ENCODE data around the gene CHKA. TPM values are rescaled to one million over a fixed set of nuclear protein-coding genes. Genes with fewer than 3 reads are reported as not detected.

CHKA gene
- total and polyA plus RNA-seq, 2 of the 4 experiments (the other 2 are of a cell fraction) = 4.5 to 8.4 TPM

DNA sequence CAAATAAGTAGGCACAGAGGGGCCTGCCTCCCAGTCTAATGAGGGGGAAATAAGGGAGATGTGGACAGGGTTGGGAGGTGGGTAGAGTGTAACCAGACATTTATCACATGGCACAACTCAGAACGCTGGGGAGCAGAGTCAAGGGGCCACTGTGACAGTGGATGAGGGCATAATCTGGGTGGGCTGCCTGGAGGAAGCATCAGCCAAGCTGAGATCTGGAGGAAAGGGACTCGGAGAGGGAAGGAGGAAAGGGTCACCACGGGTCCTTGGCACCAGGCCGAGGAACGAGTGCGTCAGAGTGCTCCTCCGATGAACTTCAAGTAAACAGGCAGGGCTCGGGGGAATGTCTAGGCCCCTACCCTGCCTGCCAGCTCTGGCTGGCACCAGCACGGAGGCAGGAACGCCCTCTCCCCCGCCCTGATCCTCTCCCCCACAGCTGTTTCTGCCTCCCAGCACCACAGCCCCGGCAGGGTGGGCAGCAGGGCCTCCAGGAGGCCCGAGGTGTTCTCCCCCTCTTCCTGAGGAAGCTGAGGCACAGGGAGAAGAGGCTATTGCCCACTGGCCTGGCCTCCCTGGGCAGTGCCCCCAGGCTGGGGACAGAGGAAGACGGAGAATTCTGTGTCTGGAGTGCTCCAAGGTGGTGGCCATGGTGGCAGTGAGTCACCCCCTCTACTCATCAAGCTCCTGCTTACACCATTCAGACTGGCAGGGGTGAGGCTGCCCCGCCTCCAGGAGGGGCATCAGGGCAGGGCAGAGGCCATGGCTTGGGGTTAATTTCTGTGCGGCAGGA lies 106.8 kb downstream of the CHKA start:
- Histone ChIP-seq H4K5ac (ENCODE audit: low read depth, low read length) (peak overlapping the region; percentile 77), H2BK120ac (ENCODE audit: low read depth, low read length) (peak overlapping the region; percentile 93), H3K56ac (ENCODE audit: extremely low read depth, insufficient read depth, low read length) (peak overlapping the region; percentile 70; the same call in 1 of the 2 replicates), H3K27me3 (ENCODE audit: control insufficient read depth, insufficient read depth, low read length) (no peaks in the 10 kb centered on the region), H3K27ac (ENCODE audit: insufficient read depth, low read length) (peak overlapping the region; percentile 78), H2BK15ac (ENCODE audit: low read depth, low read length) (peak overlapping the region; percentile 91; the same call in 2 of the 3 replicates), H3K4ac (ENCODE audit: low read depth, low read length) (peak overlapping the region; percentile 96), H3K4me3 (ENCODE audit: insufficient read depth, low read depth, low read length) (no peak overlapping the region), H3K9me1 (ENCODE audit: insufficient read depth, low read length) (peaks cover 31% of the 10 kb centered on the region), H2BK5ac (ENCODE audit: low read depth, low read length, poor library complexity, severe bottlenecking) (peak overlapping the region; percentile 92), H3K23ac (ENCODE audit: low read depth, low read length) (peak overlapping the region; percentile 48; the same call in 1 of the 2 replicates), H4K8ac (ENCODE audit: low read depth in 2 of 2, low read length in 2 of 2) (peak overlapping the region; percentile 37 to 88), H3K36me3 (ENCODE audit: control insufficient read depth, insufficient read depth, low read length) (no peaks in the 10 kb centered on the region), H3K18ac (ENCODE audit: low read depth, low read length) (peak overlapping the region; percentile 70), H3K14ac (replicated peaks; ENCODE audit: low read depth, low read length) (peak overlapping the region; percentile 78), H2AK9ac (replicated peaks; ENCODE audit: low read depth, low read length, poor library complexity) (peak overlapping the region; percentile 100), H2BK20ac (ENCODE audit: low read depth, low read length) (peak overlapping the region; percentile 93), H4K20me1 (ENCODE audit: insufficient read depth, low read length) (no peaks in the 10 kb centered on the region), H3K4me2 (ENCODE audit: low read depth, low read length) (peak overlapping the region; percentile 32), H3K9me3 (ENCODE audit: control insufficient read depth, insufficient read depth, low read length) (no peaks in the 10 kb centered on the region), H3K4me1 (ENCODE audit: control insufficient read depth, insufficient read depth, low read length) (peaks cover 43% of the 10 kb centered on the region), H3K79me1 (ENCODE audit: low read depth in 1 of 2, low read length in 2 of 2) (peaks cover 23 to 45% of the 10 kb centered on the region in 2 experiments; a peak in 3 of 4 replicates), H3K9ac (ENCODE audit: low read depth, low read length) (peak overlapping the region; percentile 1), H2AK5ac (ENCODE audit: low read depth, low read length) (peak overlapping the region; percentile 95), H2AFZ (replicated peaks; ENCODE audit: low read length, poor library complexity) (peak overlapping the region; percentile 84), H4K91ac (ENCODE audit: insufficient read depth, low read depth, low read length) (peak overlapping the region; percentile 93)
- intact Hi-C loops (cut with micrococcal nuclease) = loop anchor here (5.0 kb wide), 2 partner anchors 103 to 193 kb away; no protein-coding TSS in a partner anchor
- TF ChIP-seq, protein P1, sequence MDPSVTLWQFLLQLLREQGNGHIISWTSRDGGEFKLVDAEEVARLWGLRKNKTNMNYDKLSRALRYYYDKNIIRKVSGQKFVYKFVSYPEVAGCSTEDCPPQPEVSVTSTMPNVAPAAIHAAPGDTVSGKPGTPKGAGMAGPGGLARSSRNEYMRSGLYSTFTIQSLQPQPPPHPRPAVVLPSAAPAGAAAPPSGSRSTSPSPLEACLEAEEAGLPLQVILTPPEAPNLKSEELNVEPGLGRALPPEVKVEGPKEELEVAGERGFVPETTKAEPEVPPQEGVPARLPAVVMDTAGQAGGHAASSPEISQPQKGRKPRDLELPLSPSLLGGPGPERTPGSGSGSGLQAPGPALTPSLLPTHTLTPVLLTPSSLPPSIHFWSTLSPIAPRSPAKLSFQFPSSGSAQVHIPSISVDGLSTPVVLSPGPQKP (IDR thresholded peaks at IDR 0.05; ENCODE audit: borderline replicate concordance, low read depth, low read length) = no peak
- peak; percentile 48 for TF ChIP-seq FOS (IDR thresholded peaks at IDR 0.05; ENCODE audit: low read depth, low read length)
- no peak for TF ChIP-seq RAD21 (IDR thresholded peaks at IDR 0.05; ENCODE audit: low read length)
- peak; percentile 86 for TF ChIP-seq RCOR1 (IDR thresholded peaks at IDR 0.05; ENCODE audit: insufficient replicate concordance, low read length)
- TF ChIP-seq SMC3 (IDR thresholded peaks at IDR 0.05; ENCODE audit: low read depth, low read length) = peak; percentile 15; the same call in 1 of the 2 replicates
- TF ChIP-seq RFX5 (IDR thresholded peaks at IDR 0.05; ENCODE audit: low read depth, low read length) = no peak
- TF ChIP-seq MAFK (IDR thresholded peaks at IDR 0.05; ENCODE audit: low read depth, low read length) = no peak
- TF ChIP-seq, protein P2, sequence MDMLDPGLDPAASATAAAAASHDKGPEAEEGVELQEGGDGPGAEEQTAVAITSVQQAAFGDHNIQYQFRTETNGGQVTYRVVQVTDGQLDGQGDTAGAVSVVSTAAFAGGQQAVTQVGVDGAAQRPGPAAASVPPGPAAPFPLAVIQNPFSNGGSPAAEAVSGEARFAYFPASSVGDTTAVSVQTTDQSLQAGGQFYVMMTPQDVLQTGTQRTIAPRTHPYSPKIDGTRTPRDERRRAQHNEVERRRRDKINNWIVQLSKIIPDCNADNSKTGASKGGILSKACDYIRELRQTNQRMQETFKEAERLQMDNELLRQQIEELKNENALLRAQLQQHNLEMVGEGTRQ (IDR thresholded peaks at IDR 0.05; ENCODE audit: low read depth, low read length) = no peak
- 0 out of 2 replicates have a peak, but pooled peaks have one; percentile 33 for TF ChIP-seq BHLHE40 (IDR thresholded peaks at IDR 0.05; ENCODE audit: low read depth, low read length)
- 0 out of 2 replicates have a peak, but pooled peaks have one; percentile 10 for TF ChIP-seq CEBPB (IDR thresholded peaks at IDR 0.05; ENCODE audit: low read depth, low read length)
- in situ Hi-C loops (cut with MboI; ENCODE audit: low sequenced_read_pairs) = no loop called here
- DNase-seq = peak; percentile 87
- WGBS, 2 experiments (ENCODE audit: extremely low coverage in 2 of 2, insufficient read length in 1 of 2) = 57% methylated on average over 2 of the region's 16 CpGs; no CpG with 5 or more reads in 1 of the 2 experiments
- dilution Hi-C loops (cut with HindIII; ENCODE audit: low sequenced_read_pairs, unreplicated experiment) = no loop called here
- CTCF ChIA-PET = no interaction called here
- BruUV-seq (replicated peaks) = no TSS peak
- POLR2A ChIA-PET (ENCODE audit: unreplicated experiment) = no interaction called here
- peak; percentile 1; the same call in 1 of the 2 replicates for ATAC-seq (ENCODE audit: low read depth)

All from IMR-90 (cell line).